HEK293 (cell line): ENCODE data around the gene ABCB11.

Experiments
- CTCF ChIA-PET: fragments of 350-600 bp; formaldehyde crosslinking; extraction: SDS; loops from one replicate; lab custom pipeline; 2021; ENCODE audit warnings: antibody characterized with exemption; lab: Yijun Ruan, JAX
- POLR2A ChIA-PET: fragments of 300-600 bp; formaldehyde crosslinking; extraction: SDS; loops from one replicate; lab custom pipeline; 2020; ENCODE audit warnings: antibody characterized with exemption, inconsistent platforms; lab: Yijun Ruan, JAX
- H3K27ac ChIP-seq: fragments of 200-500 bp; sonication (Bioruptor generic); 2 replicates; pipeline ENCODE4 v1.5.1; 2014; ENCODE audit warnings: low read depth, low read length, control low read depth, inconsistent platforms; ENCODE audit errors: extremely low read depth
- H3K36me3 ChIP-seq, 2 experiments: fragments of 200-500 bp in 1 of 2; sonication (Bioruptor generic) in 1 of 2; 1 replicate in 1 of 2; 2 replicates in 1 of 2; pipeline ENCODE4 v1.5.1; 2014 to 2017; ENCODE audit warnings: inconsistent platforms in 2 of 2, low read length in 2 of 2; ENCODE audit not compliant: control insufficient read depth in 2 of 2, insufficient read depth in 1 of 2
- H3K4me1 ChIP-seq: fragments of 200-500 bp; sonication (Bioruptor generic); 2 replicates; pipeline ENCODE4 v1.5.1; 2014; ENCODE audit warnings: mild to moderate bottlenecking, low read length, inconsistent platforms; ENCODE audit not compliant: control insufficient read depth, insufficient read depth
- H3K4me3 ChIP-seq: 2 replicates; pipeline ENCODE4 v1.5.1; 2011; ENCODE audit warnings: low read depth, mild to moderate bottlenecking, control low read depth, low read length, moderate library complexity
- H3K9me3 ChIP-seq: fragments of 200-500 bp; sonication (Bioruptor generic); 2 replicates; pipeline ENCODE4 v1.5.1; 2014; ENCODE audit warnings: low read depth, low read length, inconsistent platforms; ENCODE audit not compliant: control insufficient read depth, insufficient read depth
- EGR2 ChIP-seq: fragments of 450-650 bp; formaldehyde crosslinking; IDR thresholded peaks from 2 replicates; pipeline ENCODE4 v1.5.1; 2016; ENCODE audit warnings: low read depth, missing biosample characterization, missing genetic modification characterization
- GFI1B ChIP-seq: fragments of 450-650 bp; formaldehyde crosslinking; IDR thresholded peaks from 2 replicates; pipeline ENCODE4 v1.5.1; 2016; ENCODE audit warnings: missing biosample characterization, missing genetic modification characterization
- SP2 ChIP-seq: fragments of 450-650 bp; formaldehyde crosslinking; IDR thresholded peaks from 2 replicates; pipeline ENCODE4 v1.5.1; 2016; ENCODE audit warnings: missing biosample characterization, missing genetic modification characterization
- YY2 ChIP-seq: fragments of 450-650 bp; formaldehyde crosslinking; IDR thresholded peaks from 2 replicates; pipeline ENCODE4 v1.5.1; 2016; ENCODE audit warnings: missing biosample characterization, missing genetic modification characterization
- ZFHX2 ChIP-seq: fragments of 450-650 bp; formaldehyde crosslinking; conservative IDR thresholded peaks from 2 replicates; pipeline ENCODE4 v1.5.1; 2016; ENCODE audit warnings: missing biosample characterization, missing genetic modification characterization
- ZNF10 ChIP-seq: fragments of 450-650 bp; formaldehyde crosslinking; IDR thresholded peaks from 2 replicates; pipeline ENCODE4 v1.5.1; 2017; ENCODE audit warnings: missing biosample characterization, missing genetic modification characterization
- ZNF157 ChIP-seq: fragments of 450-650 bp; formaldehyde crosslinking; IDR thresholded peaks from 2 replicates; pipeline ENCODE4 v1.5.1; 2016; ENCODE audit warnings: missing biosample characterization, missing genetic modification characterization
- ZNF19 ChIP-seq: fragments of 450-650 bp; formaldehyde crosslinking; IDR thresholded peaks from 2 replicates; pipeline ENCODE4; 2016; ENCODE audit warnings: missing biosample characterization, missing genetic modification characterization, low read depth
- ZNF248 ChIP-seq: fragments of 450-650 bp; formaldehyde crosslinking; IDR thresholded peaks from 2 replicates; pipeline ENCODE4 v1.5.1; 2017; ENCODE audit warnings: missing biosample characterization, missing genetic modification characterization
- ZNF292 ChIP-seq: fragments of 450-650 bp; formaldehyde crosslinking; IDR thresholded peaks from 2 replicates; pipeline ENCODE4 v1.5.1; 2016; ENCODE audit warnings: low read depth, missing biosample characterization, missing genetic modification characterization, borderline replicate concordance
- ZNF366 ChIP-seq: fragments of 450-650 bp; formaldehyde crosslinking; conservative IDR thresholded peaks from 2 replicates; pipeline ENCODE4 v1.5.1; 2016; ENCODE audit warnings: missing biosample characterization, missing genetic modification characterization
- ZNF416 ChIP-seq: fragments of 450-650 bp; formaldehyde crosslinking; IDR thresholded peaks from 2 replicates; pipeline ENCODE4 v1.5.1; 2016; ENCODE audit warnings: missing biosample characterization, missing genetic modification characterization
- ZNF473 ChIP-seq: fragments of 450-650 bp; formaldehyde crosslinking; IDR thresholded peaks from 2 replicates; pipeline ENCODE4 v1.5.1; 2017; ENCODE audit warnings: missing biosample characterization, missing genetic modification characterization
- ZNF560 ChIP-seq: fragments of 450-650 bp; formaldehyde crosslinking; IDR thresholded peaks from 2 replicates; pipeline ENCODE4 v1.5.1; 2017; ENCODE audit warnings: missing biosample characterization, missing genetic modification characterization, borderline replicate concordance
- ZNF596 ChIP-seq: fragments of 450-650 bp; IDR thresholded peaks from 2 replicates; pipeline ENCODE4 v1.5.0; 2018; ENCODE audit warnings: missing biosample characterization, mild to moderate bottlenecking, missing genetic modification characterization, moderate library complexity
- ZNF600 ChIP-seq: fragments of 450-650 bp; formaldehyde crosslinking; IDR thresholded peaks from 2 replicates; pipeline ENCODE4 v1.5.1; 2016; ENCODE audit warnings: missing biosample characterization, missing genetic modification characterization
- ZNF626 ChIP-seq: fragments of 450-650 bp; sonication (Bioruptor Pico); formaldehyde crosslinking; IDR thresholded peaks from 2 replicates; pipeline ENCODE4 v1.5.1; 2018; ENCODE audit warnings: missing biosample characterization, missing genetic modification characterization, inconsistent platforms
- ZNF701 ChIP-seq: fragments of 450-650 bp; formaldehyde crosslinking; IDR thresholded peaks from 2 replicates; pipeline ENCODE4 v1.5.1; 2016; ENCODE audit warnings: missing biosample characterization, missing genetic modification characterization
- TF ChIP-seq, protein P1 (sequence below): fragments of 450-650 bp; formaldehyde crosslinking; IDR thresholded peaks from 2 replicates; pipeline ENCODE4 v1.5.1; 2016; ENCODE audit warnings: missing biosample characterization, missing genetic modification characterization
- TF ChIP-seq, protein P2 (sequence below): fragments of 450-650 bp; formaldehyde crosslinking; IDR thresholded peaks from 2 replicates; pipeline ENCODE4 v1.5.1; 2016; ENCODE audit warnings: missing biosample characterization, missing genetic modification characterization
- TF ChIP-seq, protein P3 (sequence below): fragments of 450-650 bp; formaldehyde crosslinking; IDR thresholded peaks from 2 replicates; pipeline ENCODE4 v1.5.1; 2016; ENCODE audit warnings: missing biosample characterization, missing genetic modification characterization
- TF ChIP-seq, protein P4 (sequence below): IDR thresholded peaks from 2 replicates; pipeline ENCODE4 v1.6.1; 2011; ENCODE audit warnings: mild to moderate bottlenecking, low read depth, low read length, borderline replicate concordance
- TF ChIP-seq, protein P5 (sequence below): fragments of 450-650 bp; formaldehyde crosslinking; IDR thresholded peaks from 2 replicates; pipeline ENCODE4 v1.5.1; 2016; ENCODE audit warnings: missing biosample characterization, missing genetic modification characterization

Gene ABCB11

DNA sequence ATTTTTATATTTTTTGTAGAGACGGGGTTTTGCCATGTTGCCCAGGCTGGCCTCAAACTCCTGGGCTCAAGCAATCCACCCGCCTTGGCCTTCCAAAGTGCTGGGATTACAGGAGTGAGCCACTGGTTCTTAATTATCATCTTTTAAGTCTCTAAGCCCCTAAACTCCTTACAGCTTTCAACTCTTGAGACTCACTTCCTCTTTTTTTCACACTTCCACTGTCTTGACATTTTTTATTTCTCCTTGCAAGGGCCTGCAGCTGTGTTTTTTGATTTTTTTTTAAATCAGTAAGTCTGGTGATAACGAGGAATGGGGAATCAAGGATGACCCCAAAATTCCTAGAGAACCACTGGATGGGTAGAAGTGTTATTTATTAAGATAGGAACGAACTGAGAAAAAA is 8.6 kb upstream of the ABCB11 start:
- ChIA-PET POLR2A (no interaction called here), CTCF (no interaction called here)
- no peaks in the 10 kb centered on the region for H3K36me3 ChIP-seq
- no peak overlapping the region for H3K27ac ChIP-seq
- no peaks in the 10 kb centered on the region for H3K4me1 ChIP-seq
- no peak overlapping the region for H3K4me3 ChIP-seq
- TF ChIP-seq ZNF19 (tag by site-specific recombination): no peak
- no peak for TF ChIP-seq ZNF596
- TF ChIP-seq ZNF10 (tag by site-specific recombination): no peak
- TF ChIP-seq ZNF626 (tag by site-specific recombination): no peak
- no peak for TF ChIP-seq ZNF560 (tag by site-specific recombination)
- H3K9me3 ChIP-seq: no peaks in the 10 kb centered on the region

DNA sequence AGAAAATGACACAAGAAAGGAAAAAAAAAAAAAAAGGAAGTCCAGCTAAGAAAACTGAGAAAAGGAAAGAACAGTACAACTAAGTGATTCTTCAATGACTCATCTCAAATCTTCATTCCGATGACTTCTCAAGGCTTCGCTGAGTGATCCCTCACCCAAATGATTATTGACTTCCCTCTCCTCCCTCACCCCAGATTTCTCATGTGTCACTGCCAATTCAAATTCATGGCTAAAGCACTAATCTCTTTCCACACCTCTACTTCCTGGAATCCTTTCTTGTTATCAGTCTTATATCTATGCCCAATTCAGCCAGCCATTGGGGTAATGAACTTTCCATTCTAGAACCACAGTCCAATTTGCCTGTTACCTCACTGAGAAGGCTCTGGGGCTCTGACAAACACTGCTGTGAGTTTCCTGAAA is 7.2 kb upstream of the ABCB11 start:
- POLR2A ChIA-PET: no interaction called here
- CTCF ChIA-PET: no interaction called here
- Histone ChIP-seq H3K36me3 (no peaks in the 10 kb centered on the region), H3K4me1 (no peaks in the 10 kb centered on the region), H3K27ac (no peak overlapping the region), H3K9me3 (no peaks in the 10 kb centered on the region), H3K4me3 (no peak overlapping the region)
- TF ChIP-seq ZNF416 (tag by site-specific recombination) (no peak), GFI1B (no peak), ZNF248 (tag by site-specific recombination) (no peak), ZNF600 (tag by site-specific recombination) (no peak), ZNF366 (tag by site-specific recombination) (no peak), YY2 (tag by site-specific recombination) (no peak), ZNF292 (no peak)

DNA sequence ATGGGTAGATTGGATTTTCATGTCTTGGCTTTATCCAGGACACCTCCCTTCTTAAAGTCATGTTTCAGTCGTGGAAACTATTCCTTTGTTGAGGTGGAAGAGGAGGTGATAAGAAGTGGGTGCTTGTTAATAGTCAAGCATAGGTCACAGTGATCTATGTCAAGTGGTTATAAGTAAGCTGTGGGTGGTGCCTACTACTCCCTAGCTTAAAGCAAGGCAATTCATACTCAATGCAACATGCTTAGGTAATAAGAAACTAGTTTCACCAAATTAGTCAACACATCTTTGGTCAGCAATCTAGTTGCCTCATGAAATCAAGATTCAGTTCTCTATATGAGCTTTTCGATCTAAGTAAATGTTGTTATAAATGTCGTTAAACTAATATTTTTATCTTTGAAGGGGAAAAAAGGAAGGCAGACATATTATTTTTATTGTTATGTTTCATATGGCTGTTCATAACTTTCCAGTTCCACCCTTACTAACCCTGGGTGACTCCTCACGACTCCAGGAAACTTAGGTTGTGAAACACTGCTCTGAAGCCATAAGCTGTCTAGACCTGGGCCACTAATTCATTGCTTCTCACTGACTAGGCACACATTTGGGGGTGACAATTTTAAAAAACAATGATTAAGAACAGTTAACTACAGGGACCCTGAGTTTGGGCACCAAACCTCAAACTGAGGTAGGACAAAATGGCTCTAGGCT is 5.8 kb upstream of the ABCB11 start:
- Histone ChIP-seq H3K27ac (no peak overlapping the region), H3K4me3 (no peak overlapping the region), H3K36me3 (no peaks in the 10 kb centered on the region), H3K9me3 (no peaks in the 10 kb centered on the region), H3K4me1 (no peaks in the 10 kb centered on the region)
- POLR2A ChIA-PET: no interaction called here
- TF ChIP-seq, protein P1, sequence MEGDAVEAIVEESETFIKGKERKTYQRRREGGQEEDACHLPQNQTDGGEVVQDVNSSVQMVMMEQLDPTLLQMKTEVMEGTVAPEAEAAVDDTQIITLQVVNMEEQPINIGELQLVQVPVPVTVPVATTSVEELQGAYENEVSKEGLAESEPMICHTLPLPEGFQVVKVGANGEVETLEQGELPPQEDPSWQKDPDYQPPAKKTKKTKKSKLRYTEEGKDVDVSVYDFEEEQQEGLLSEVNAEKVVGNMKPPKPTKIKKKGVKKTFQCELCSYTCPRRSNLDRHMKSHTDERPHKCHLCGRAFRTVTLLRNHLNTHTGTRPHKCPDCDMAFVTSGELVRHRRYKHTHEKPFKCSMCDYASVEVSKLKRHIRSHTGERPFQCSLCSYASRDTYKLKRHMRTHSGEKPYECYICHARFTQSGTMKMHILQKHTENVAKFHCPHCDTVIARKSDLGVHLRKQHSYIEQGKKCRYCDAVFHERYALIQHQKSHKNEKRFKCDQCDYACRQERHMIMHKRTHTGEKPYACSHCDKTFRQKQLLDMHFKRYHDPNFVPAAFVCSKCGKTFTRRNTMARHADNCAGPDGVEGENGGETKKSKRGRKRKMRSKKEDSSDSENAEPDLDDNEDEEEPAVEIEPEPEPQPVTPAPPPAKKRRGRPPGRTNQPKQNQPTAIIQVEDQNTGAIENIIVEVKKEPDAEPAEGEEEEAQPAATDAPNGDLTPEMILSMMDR (tag by site-specific recombination): no peak
- TF ChIP-seq ZNF473 (tag by site-specific recombination) (no peak), ZNF157 (no peak), ZFHX2 (tag by site-specific recombination) (0 out of 2 replicates have a peak, but pooled peaks have one; percentile 10), ZNF701 (no peak), SP2 (tag by site-specific recombination) (no peak), EGR2 (tag by site-specific recombination) (peak; percentile 58; the same call in 1 of the 2 replicates)
- TF ChIP-seq, protein P2, sequence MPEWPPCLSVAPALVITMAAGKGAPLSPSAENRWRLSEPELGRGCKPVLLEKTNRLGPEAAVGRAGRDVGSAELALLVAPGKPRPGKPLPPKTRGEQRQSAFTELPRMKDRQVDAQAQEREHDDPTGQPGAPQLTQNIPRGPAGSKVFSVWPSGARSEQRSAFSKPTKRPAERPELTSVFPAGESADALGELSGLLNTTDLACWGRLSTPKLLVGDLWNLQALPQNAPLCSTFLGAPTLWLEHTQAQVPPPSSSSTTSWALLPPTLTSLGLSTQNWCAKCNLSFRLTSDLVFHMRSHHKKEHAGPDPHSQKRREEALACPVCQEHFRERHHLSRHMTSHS (tag by site-specific recombination): no peak
- TF ChIP-seq, protein P3, sequence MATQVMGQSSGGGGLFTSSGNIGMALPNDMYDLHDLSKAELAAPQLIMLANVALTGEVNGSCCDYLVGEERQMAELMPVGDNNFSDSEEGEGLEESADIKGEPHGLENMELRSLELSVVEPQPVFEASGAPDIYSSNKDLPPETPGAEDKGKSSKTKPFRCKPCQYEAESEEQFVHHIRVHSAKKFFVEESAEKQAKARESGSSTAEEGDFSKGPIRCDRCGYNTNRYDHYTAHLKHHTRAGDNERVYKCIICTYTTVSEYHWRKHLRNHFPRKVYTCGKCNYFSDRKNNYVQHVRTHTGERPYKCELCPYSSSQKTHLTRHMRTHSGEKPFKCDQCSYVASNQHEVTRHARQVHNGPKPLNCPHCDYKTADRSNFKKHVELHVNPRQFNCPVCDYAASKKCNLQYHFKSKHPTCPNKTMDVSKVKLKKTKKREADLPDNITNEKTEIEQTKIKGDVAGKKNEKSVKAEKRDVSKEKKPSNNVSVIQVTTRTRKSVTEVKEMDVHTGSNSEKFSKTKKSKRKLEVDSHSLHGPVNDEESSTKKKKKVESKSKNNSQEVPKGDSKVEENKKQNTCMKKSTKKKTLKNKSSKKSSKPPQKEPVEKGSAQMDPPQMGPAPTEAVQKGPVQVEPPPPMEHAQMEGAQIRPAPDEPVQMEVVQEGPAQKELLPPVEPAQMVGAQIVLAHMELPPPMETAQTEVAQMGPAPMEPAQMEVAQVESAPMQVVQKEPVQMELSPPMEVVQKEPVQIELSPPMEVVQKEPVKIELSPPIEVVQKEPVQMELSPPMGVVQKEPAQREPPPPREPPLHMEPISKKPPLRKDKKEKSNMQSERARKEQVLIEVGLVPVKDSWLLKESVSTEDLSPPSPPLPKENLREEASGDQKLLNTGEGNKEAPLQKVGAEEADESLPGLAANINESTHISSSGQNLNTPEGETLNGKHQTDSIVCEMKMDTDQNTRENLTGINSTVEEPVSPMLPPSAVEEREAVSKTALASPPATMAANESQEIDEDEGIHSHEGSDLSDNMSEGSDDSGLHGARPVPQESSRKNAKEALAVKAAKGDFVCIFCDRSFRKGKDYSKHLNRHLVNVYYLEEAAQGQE (tag by site-specific recombination): no peak
- TF ChIP-seq, protein P4, sequence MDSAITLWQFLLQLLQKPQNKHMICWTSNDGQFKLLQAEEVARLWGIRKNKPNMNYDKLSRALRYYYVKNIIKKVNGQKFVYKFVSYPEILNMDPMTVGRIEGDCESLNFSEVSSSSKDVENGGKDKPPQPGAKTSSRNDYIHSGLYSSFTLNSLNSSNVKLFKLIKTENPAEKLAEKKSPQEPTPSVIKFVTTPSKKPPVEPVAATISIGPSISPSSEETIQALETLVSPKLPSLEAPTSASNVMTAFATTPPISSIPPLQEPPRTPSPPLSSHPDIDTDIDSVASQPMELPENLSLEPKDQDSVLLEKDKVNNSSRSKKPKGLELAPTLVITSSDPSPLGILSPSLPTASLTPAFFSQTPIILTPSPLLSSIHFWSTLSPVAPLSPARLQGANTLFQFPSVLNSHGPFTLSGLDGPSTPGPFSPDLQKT: no peak
- TF ChIP-seq, protein P5, sequence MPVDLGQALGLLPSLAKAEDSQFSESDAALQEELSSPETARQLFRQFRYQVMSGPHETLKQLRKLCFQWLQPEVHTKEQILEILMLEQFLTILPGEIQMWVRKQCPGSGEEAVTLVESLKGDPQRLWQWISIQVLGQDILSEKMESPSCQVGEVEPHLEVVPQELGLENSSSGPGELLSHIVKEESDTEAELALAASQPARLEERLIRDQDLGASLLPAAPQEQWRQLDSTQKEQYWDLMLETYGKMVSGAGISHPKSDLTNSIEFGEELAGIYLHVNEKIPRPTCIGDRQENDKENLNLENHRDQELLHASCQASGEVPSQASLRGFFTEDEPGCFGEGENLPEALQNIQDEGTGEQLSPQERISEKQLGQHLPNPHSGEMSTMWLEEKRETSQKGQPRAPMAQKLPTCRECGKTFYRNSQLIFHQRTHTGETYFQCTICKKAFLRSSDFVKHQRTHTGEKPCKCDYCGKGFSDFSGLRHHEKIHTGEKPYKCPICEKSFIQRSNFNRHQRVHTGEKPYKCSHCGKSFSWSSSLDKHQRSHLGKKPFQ: no peak
- CTCF ChIA-PET: interaction anchor here (1.2 kb wide), 1 partner anchor 72 kb away, joined by 3 read pairs; no protein-coding TSS in a partner anchor
